GM18520 (cell line): Measurements from ENCODE around the gene SBK1.
"Not testable (repeated sequence)": the region's sequence is repeated elsewhere in the genome, so short reads cannot be mapped to it uniquely, and the experiment has no call there.

Experiments used
- ATAC-seq: cut with Tn5 transposase; IDR thresholded peaks from one replicate; pipeline ENCODE4 v1.9.1; 2021; ENCODE audit not compliant: unreplicated experiment

The SBK1 gene

DNA sequence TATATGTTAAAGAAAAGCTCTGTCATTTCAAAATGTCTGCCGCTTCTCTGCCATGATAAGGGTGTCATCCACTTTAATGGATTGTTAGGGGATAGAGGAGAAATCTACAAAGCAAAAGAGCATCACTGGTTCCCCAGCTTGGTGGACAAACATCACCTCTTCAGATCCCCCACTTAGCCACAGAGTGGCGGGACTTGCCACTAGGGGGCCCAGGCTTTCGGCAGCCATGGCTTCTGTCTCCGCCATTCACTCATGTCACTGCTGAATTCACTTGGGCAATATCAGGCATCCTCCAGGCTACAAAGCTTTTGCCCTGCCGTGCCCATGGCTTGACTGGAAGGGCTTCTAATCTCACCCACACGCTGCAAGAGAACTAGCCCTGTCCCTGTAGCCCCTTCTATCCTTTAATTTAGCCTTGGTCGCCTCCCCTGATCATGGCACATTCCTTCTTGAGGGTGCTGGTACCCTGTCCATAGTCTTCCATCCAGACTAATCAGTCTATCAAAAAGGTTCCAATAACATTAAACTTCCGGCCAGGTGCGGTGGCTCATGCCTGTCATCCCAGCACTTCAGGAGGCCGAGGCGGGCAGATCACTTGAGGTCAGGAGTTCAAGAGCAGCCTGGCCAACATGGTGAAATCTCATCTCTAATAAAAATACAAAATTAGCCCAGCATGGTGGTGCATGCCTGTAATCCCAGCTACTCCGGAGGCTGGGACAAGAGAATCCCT, 34.7 kb downstream of the SBK1 start:
- no peak for ATAC-seq

DNA sequence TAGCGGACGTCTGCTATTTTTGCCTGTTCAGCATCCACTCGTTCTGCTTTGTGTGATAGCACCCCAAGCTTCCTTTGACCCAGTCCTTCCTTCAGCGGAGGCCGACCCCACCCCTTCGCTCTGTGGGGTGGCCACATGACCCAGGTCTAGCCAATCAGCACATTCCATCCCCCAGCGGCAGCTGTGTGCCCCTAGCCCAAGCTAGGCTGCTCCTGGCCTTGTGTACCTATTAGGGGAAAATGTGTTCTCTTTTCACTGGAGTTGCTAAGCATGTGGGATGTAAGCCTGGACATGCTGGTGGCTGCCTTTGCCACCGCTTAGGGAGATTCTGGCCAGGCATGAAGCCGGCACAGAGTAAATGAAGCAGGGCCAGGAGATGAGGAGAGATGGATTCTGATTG, 37.9 kb downstream of the SBK1 start:
- not testable (repeated sequence) for ATAC-seq

DNA sequence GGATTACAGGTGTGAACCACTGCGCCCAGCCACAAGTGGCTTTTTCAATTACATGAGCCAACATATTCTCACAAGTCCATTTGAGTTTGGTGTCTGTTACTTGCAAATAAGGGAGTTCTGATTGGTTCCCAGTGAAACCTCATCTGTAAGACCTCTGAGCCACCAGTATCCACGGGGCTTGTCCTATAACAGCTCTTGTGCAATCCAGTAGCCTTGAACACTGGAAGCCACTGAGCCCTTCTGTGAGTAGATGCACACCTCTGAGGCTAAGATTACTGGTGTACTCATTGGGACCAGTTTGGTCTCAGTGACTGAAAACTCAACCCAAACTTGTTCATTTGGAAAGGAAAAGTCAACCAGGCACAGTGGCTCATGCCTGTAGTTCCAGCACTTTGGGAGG, 38.7 kb downstream of the SBK1 start:
- not testable (repeated sequence) for ATAC-seq

DNA sequence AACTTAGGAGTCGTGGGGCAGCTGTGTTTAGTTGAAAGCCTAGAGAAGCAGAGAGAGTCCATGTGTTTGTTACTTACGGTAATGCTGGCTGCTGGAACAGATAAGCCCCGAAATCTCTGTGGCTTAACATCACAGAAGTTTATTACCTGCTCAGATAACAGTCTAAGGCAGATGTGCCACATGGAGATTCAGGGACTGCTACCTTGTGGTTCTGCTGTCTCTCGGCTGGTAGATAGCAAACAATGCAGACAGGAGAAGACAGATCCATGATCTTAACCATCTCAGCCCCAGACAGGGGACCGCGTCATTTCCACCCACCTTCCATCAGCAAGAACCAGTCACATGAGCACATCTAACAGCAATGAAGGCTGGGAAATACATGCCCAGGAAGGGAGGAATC, 40.3 kb downstream of the SBK1 start:
- ATAC-seq, result not testable (repeated sequence)

DNA sequence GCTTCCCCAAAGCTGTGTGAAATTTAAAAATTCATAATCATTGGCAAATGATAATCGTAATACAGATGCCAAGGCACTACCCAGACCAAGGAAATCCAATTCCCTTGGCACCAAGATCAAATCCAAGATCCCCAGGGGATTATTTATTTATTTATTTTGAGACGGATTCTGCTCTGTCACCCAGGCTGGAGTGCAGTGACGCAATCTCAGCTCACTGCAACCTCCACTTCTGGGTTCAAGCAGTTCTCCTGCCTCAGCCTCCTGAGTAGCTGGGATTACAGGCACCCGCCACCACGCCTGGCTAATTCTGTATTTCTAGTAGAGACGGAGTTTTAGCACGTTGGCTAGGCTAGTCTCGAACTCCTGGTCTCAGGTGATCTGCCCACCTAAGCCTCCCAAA, 43.4 kb downstream of the SBK1 start:
- not testable (repeated sequence) for ATAC-seq

DNA sequence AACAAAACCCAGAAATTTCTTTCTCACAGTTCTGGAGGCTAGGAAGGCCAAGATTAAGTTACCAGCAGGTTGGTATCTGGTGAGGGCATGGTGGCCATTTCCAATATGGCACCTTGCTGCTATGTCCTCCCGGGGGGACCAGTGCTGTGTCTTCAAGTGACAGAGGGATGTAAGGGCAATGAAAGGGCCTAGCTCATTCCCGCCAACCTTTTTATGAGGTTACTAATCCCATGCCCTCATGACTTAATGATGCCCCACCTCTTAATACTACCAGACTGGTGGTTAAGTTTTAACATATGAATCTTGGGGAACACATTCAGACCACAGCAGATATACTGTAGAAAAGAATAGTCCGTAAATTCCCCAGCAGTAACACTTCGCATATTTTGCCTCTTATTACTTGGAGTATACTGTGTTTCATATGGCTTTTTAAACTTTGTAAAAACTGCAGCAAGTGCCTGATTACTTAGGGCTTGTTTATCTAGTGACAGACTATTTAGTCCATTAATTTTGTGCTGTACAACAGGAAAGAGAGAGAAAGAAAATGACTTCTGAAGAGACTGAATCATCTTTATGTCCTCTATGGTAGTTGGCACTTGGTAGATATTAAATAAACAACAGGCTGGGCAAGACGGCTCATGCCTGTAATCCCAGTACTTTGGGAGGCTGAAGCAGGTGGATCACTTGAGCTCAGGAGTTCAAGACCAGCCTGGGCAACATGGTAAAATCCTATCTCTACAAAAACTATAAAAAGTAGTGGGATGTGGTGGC, 44.8 kb downstream of the SBK1 start:
- not testable (repeated sequence) for ATAC-seq

DNA sequence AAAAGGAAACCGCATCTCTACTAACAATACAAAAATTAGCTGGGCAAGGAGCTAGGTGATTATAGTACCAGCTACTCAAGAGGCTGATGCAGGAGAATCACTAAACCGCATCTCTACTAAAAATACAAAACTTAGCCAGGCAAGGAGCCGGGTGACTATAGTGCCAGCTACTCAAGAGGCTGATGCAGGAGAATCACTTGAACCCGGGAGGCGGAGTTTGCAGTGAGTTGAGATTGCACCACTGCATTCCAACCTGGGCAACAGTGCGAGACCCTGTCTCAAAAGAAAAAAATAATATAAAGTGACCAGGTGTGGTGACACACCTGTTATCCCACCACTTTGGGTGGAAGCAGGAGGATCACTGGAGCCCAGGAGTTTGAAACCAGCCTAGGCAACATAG, 45.9 kb downstream of the SBK1 start:
- not testable (repeated sequence) for ATAC-seq

DNA sequence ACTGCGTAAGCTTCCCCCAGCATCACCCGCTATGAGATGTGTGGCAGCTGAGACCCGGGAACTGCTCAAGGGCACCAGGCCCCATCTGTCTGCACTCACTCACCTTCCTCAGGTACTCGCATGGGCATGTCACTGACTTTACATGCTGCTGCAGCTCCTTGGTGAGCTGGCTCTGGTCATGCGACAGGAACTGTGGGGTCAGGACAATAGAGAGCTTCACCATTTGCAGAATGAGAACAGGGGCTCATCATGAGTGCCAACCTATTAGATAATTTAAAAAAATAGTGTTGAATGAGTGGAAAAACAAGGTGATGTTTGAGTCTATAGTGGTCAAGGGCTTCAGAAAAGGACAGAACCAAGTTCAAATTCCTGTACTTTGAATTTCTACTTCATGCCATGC, 70.3 kb downstream of the SBK1 start:
- ATAC-seq, result not testable (repeated sequence)

DNA sequence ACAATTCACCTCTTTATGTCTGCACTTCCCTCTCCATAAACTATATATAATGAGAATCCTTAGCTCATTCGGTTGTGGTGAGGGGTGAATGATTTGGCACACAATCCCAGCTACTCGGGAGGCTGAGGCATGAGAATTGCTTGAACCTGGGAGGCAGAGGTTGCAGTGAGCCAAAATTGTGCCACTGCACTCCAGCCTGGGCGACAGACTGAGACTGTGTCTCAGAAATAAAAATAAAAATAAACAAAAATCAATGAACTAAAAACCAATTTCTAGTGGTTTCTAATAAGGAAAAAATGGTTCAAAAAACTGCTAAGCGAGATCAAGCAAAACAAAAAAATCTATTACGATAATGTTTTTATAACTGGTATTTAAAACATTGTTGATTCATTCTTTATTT, 71.1 kb downstream of the SBK1 start, which contains the start of gene NPIPB6:
Gene NPIPB6 (minus strand): TSS at position 101 of the 400 bp plus-strand sequence. CDS start 686 bp downstream, outside the sequence.
- not testable (repeated sequence) for ATAC-seq

DNA sequence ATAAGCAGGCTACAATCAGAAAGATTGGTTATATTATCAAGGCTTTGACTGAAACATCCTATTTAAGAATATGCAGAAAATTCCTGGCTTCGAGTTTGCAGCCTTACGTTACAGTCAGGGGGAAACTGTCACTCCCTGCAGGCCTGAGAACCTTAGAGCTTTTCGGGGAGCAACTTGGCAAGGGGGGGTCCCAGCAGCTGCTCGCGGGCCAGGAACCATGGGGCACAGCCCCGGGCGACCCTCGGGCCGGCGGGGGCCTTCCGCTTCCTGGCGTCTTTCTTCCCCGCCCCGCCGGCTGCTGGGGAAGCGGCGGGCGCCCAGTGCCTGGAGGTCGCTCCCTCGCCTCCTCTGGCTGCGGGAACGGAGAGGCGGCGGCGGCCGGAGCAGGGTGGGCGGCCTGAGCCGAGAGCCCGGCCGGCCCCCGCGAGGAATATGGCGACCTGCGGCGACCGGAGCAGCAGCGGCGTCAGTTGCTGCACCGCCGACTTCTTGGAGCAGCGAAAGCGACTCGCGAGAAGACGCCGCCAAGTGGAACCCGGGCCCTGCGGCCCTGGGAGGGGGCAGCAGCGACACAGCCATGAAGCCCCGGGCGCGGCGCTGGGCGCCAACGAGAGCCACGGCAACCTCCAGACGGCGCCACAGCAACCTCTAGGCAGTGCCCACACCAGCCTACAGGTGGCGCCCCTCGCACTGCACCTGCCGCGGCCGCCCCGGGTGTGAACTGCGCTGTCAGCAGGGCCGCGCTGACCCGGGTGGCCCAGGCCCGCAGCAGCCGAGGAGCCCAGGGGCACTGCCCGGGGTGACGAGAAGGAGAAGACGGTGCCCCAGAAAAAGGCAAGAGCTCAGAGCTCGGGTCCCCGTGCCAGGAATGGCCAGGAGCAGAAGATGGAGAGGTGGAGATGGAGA, 72.2 kb downstream of the SBK1 start:
- peak; percentile 94 for ATAC-seq

DNA sequence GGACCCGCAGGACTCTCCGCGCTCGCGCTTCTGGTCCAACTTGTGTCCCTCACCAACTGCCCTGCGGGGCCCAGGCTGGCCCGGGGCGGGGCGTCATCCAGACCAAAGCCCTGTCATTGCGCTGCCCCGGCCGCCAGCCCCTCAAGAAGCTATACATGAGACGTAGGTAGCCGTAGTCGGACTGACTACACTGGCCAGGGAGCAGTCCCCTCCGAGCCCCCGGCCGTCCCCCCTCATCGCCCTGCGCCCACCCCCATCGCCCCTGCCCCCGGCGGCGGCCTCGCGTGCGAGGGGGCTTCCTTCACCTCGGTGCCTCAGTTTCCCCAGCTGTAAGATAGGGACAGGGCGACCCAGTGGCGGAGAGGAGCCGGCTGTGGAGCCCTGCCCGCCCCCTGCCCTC, 75.6 kb downstream of the SBK1 start:
- ATAC-seq, result not testable (repeated sequence)
